ENCODE measurements around the gene RET. TPM values are rescaled to one million over a fixed set of nuclear protein-coding genes. Genes with fewer than 3 reads are reported as not detected.

The RET gene
- polyA plus RNA-seq, 3 donors, result 0.08 to 0.39 (median 0.14) TPM

DNA sequence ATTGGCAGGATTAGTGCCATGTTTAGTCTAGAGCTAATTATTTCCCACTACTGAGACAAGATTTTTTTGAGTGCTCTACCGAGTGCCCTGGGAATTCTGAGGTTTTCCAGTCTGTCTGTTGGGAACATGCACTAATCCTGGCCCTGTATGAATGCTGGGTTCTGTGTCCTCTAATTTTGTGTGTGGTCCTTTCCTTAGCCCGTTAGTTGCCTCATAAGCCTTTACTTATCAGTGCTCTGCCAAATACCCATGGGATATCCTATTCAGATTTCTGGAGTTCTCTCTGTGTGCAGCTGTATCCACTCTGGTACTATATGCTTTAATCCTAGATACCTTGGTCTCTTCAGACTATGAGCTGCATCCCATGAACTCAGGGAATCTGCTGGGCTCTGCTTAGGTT lies 74.5 kb downstream of the RET start:
- Mint-ChIP-seq H3K36me3 (peaks cover 13 to 26% of the 10 kb centered on the region in 2 donors), H3K4me1 (peaks cover 48% of the 10 kb centered on the region)
- 93% methylated on average over 2 of the region's 2 CpGs for WGBS (ENCODE audit: insufficient coverage)

GRCh38 chr10:43153901-43154300 lies 77.0 kb downstream of the RET start:
- no CpG with 5 or more reads among the region's 2 CpGs for WGBS (ENCODE audit: insufficient coverage)
- peaks cover 4 to 20% of the 10 kb centered on the region in 2 donors for H3K36me3 ChIP-seq (replicated peaks in 1 of 2; ENCODE audit: control insufficient read depth in 1 of 2, insufficient read depth in 2 of 2, low read length in 2 of 2)
- H3K4me3 Mint-ChIP-seq, result no peak overlapping the region
- intact Hi-C loops (cut with micrococcal nuclease), result no loop called here
- no peak overlapping the region for H3K4me3 ChIP-seq (replicated peaks in 1 of 3; ENCODE audit: low read depth in 2 of 3, low read length in 3 of 3)
- no peak overlapping the region for H3K27ac ChIP-seq (ENCODE audit: low read depth in 1 of 2, low read length in 2 of 2)
- H3K4me1 ChIP-seq (ENCODE audit: control insufficient read depth in 1 of 2, insufficient read depth in 2 of 2, low read length in 2 of 2), result peaks cover 15 to 53% of the 10 kb centered on the region in 2 donors
- peaks cover 100% of the 10 kb centered on the region for H4K20me1 ChIP-seq (ENCODE audit: insufficient read depth, low read length)
- H3K27me3 Mint-ChIP-seq (ENCODE audit: low read depth in 3 of 3), result peaks cover 0 to 3% (median 0%) of the 10 kb centered on the region in 3 donors
- H3K27me3 ChIP-seq (ENCODE audit: control insufficient read depth in 2 of 2, insufficient read depth in 2 of 2, low read length in 2 of 2), result no peaks in the 10 kb centered on the region
- no peak for DNase-seq
- H3K27ac Mint-ChIP-seq, result no peak overlapping the region
- H3K79me2 ChIP-seq (ENCODE audit: insufficient read depth, low read length), result peaks cover 100% of the 10 kb centered on the region
- peaks cover 25 to 26% of the 10 kb centered on the region in 2 donors for H3K36me3 Mint-ChIP-seq
- H3K9ac ChIP-seq (ENCODE audit: insufficient read depth, low read length, poor library complexity, severe bottlenecking), result no peak overlapping the region
- TF ChIP-seq, protein P1, sequence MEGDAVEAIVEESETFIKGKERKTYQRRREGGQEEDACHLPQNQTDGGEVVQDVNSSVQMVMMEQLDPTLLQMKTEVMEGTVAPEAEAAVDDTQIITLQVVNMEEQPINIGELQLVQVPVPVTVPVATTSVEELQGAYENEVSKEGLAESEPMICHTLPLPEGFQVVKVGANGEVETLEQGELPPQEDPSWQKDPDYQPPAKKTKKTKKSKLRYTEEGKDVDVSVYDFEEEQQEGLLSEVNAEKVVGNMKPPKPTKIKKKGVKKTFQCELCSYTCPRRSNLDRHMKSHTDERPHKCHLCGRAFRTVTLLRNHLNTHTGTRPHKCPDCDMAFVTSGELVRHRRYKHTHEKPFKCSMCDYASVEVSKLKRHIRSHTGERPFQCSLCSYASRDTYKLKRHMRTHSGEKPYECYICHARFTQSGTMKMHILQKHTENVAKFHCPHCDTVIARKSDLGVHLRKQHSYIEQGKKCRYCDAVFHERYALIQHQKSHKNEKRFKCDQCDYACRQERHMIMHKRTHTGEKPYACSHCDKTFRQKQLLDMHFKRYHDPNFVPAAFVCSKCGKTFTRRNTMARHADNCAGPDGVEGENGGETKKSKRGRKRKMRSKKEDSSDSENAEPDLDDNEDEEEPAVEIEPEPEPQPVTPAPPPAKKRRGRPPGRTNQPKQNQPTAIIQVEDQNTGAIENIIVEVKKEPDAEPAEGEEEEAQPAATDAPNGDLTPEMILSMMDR (IDR thresholded peaks at IDR 0.05), result no peak
- no peak overlapping the region for H3K4me2 ChIP-seq (replicated peaks; ENCODE audit: extremely low read depth, low read length, poor library complexity, severe bottlenecking)
- H2AFZ ChIP-seq (ENCODE audit: insufficient read depth, low read depth, low read length, poor library complexity, severe bottlenecking), result no peak overlapping the region
- peaks cover 2 to 4% of the 10 kb centered on the region in 2 donors for H3K9me3 ChIP-seq (replicated peaks in 1 of 2; ENCODE audit: control insufficient read depth in 1 of 2, insufficient read depth in 1 of 2, low read length in 2 of 2)
- H3K4me1 Mint-ChIP-seq, result peaks cover 56% of the 10 kb centered on the region
- peaks cover 1 to 6% (median 3%) of the 10 kb centered on the region in 7 donors for H3K9me3 Mint-ChIP-seq

More for the DNA sequence above, 74.5 kb downstream of the RET start:
- H3K4me3 Mint-ChIP-seq, result peak overlapping the region; percentile 55 to 78
- Histone ChIP-seq H3K4me3 (replicated peaks in 1 of 3; ENCODE audit: low read depth in 2 of 3, low read length in 3 of 3) (peak overlapping the region in 1 of 3 experiments; percentile 30), H3K9me3 (replicated peaks in 1 of 2; ENCODE audit: control insufficient read depth in 1 of 2, insufficient read depth in 1 of 2, low read length in 2 of 2) (peaks cover 5% of the 10 kb centered on the region in 2 donors), H2AFZ (ENCODE audit: insufficient read depth, low read depth, low read length, poor library complexity, severe bottlenecking) (no peak overlapping the region), H3K4me2 (replicated peaks; ENCODE audit: extremely low read depth, low read length, poor library complexity, severe bottlenecking) (peak overlapping the region; percentile 50), H3K9ac (ENCODE audit: insufficient read depth, low read length, poor library complexity, severe bottlenecking) (peak overlapping the region; percentile 4), H3K4me1 (ENCODE audit: control insufficient read depth in 1 of 2, insufficient read depth in 2 of 2, low read length in 2 of 2) (peaks cover 17 to 40% of the 10 kb centered on the region in 2 donors), H3K27ac (ENCODE audit: low read depth in 1 of 2, low read length in 2 of 2) (peak overlapping the region in 1 of 2 donors; percentile 80), H3K36me3 (replicated peaks in 1 of 2; ENCODE audit: control insufficient read depth in 1 of 2, insufficient read depth in 2 of 2, low read length in 2 of 2) (peaks cover 4 to 5% of the 10 kb centered on the region in 2 donors), H3K27me3 (ENCODE audit: control insufficient read depth in 2 of 2, insufficient read depth in 2 of 2, low read length in 2 of 2) (no peaks in the 10 kb centered on the region), H3K79me2 (ENCODE audit: insufficient read depth, low read length) (peaks cover 100% of the 10 kb centered on the region), H4K20me1 (ENCODE audit: insufficient read depth, low read length) (peaks cover 100% of the 10 kb centered on the region)
- peak overlapping the region; percentile 85 to 94 (median 88) for H3K27ac Mint-ChIP-seq
- intact Hi-C loops (cut with micrococcal nuclease), result no loop called here
- no peak for DNase-seq
- TF ChIP-seq, protein P1 (IDR thresholded peaks at IDR 0.05), result no peak
- peaks cover 3 to 16% (median 11%) of the 10 kb centered on the region in 7 donors for H3K9me3 Mint-ChIP-seq
- peaks cover 0 to 3% (median 0%) of the 10 kb centered on the region in 3 donors for H3K27me3 Mint-ChIP-seq (ENCODE audit: low read depth in 3 of 3)

Data from CD14-positive monocyte (primary cell).